Left lobe of liver (tissue), 2 donors: ENCODE results near the gene RAB17. TPM values are rescaled to one million over a fixed set of nuclear protein-coding genes. Genes with fewer than 3 reads are reported as not detected.
A peak's percentile ranks its signal among the peaks of the same experiment; 100 is the strongest.

Source experiments
- ATAC-seq: fragments of 200-7000 bp; cut with Tn5 transposase; one replicate; pipeline ENCODE4 v1.9.1; 2020; ENCODE audit warnings: mild to moderate bottlenecking, moderate library complexity
- DNase-seq: peaks from one replicate; pipeline ENCODE4 v3.0.0-alpha.2; 2020; ENCODE audit warnings: low spot score
- total RNA-seq: library from RNA; stranded (reverse); gene quantifications from one replicate; pipeline ENCODE4 v1.2.1, GENCODE V29; 2021
- donor health status: DM: no; HTN: no; CAD: no; lungs with moderate emphysema.
- donor health status: DM: no; HTN: yes; CAD: no.

The RAB17 gene
- total RNA-seq, 1 donor from 2014 or later, result 88.5 TPM

- no peak for DNase-seq
- no peak for ATAC-seq
Observed at GRCh38 chr2:237581326-237581725, 9.2 kb downstream of the RAB17 start.

GRCh38 chr2:237577956-237578870 is 12.3 kb downstream of the RAB17 start:
- no peak for ATAC-seq
- DNase-seq, result no peak

- ATAC-seq (no peak), DNase-seq (no peak)
Observed at GRCh38 chr2:237577458-237577857, 13.1 kb downstream of the RAB17 start.

- no peak for ATAC-seq
- no peak for DNase-seq
Observed at GRCh38 chr2:237576974-237577373, 13.6 kb downstream of the RAB17 start.

- ATAC-seq (no peak), DNase-seq (no peak)
Observed at GRCh38 chr2:237575869-237576862, 14.4 kb downstream of the RAB17 start.

GRCh38 chr2:237574894-237575868 is 15.4 kb downstream of the RAB17 start:
- ATAC-seq, result no peak

GRCh38 chr2:237574467-237574866 is 16.1 kb downstream of the RAB17 start:
- no peak for ATAC-seq
- no peak for DNase-seq

More at GRCh38 chr2:237574894-237575868, 15.4 kb downstream of the RAB17 start:
- DNase-seq, result no peak

GRCh38 chr2:237573721-237574415 is 16.7 kb downstream of the RAB17 start:
- peak; percentile 9 for ATAC-seq
- no peak for DNase-seq

- DNase-seq, result no peak
- peak; percentile 38 for ATAC-seq
Observed at GRCh38 chr2:237572742-237573101, 17.8 kb downstream of the RAB17 start.

- peak; percentile 90 for DNase-seq
- ATAC-seq, result peak; percentile 90
Observed at GRCh38 chr2:237572021-237572741, 18.4 kb downstream of the RAB17 start.

GRCh38 chr2:237571551-237571950 is 19.0 kb downstream of the RAB17 start:
- ATAC-seq, result no peak
- no peak for DNase-seq

GRCh38 chr2:237570776-237571335 is 19.7 kb downstream of the RAB17 start:
- DNase-seq (peak; percentile 38), ATAC-seq (no peak)

GRCh38 chr2:237569896-237570295 is 20.6 kb downstream of the RAB17 start:
- no peak for ATAC-seq

GRCh38 chr2:237569041-237569440 is 21.5 kb downstream of the RAB17 start:
- DNase-seq (no peak), ATAC-seq (no peak)

More at GRCh38 chr2:237569896-237570295, 20.6 kb downstream of the RAB17 start:
- no peak for DNase-seq

- no peak for ATAC-seq
- peak; percentile 38 for DNase-seq
Observed at GRCh38 chr2:237568121-237568660, 22.3 kb downstream of the RAB17 start.

GRCh38 chr2:237567276-237568029 is 23.1 kb downstream of the RAB17 start:
- ATAC-seq (peak; percentile 3), DNase-seq (peak; percentile 39)

GRCh38 chr2:237566401-237567235 is 23.9 kb downstream of the RAB17 start, which contains the start of gene PRLH:
TSS of gene PRLH (plus strand) at chr2:237566574. CDS start at chr2:237566574, 0 bp downstream.
- peak; percentile 80 for DNase-seq
- ATAC-seq, result peak; percentile 92
